Stimulated activated CD4-positive, alpha-beta T cell treated with anti-CD3 and anti-CD28 coated beads, Interleukin-1b, Interleukin-23, amount 100 ng/mL, for 1 hour (primary cell): Measurements from ENCODE around the gene NTMT1.
"Not testable (repeated sequence)": the region's sequence is repeated elsewhere in the genome, so short reads cannot be mapped to it uniquely, and the experiment has no call there.

Source experiments
- DNase-seq, 2 donors: peaks; one replicate each; pipeline ENCODE4 v3.0.0-alpha.2; 2020; ENCODE audit warnings: low read depth in 2 of 2

NTMT1 gene

GRCh38 chr9:129615407-129616285 lies 10.3 kb upstream of the NTMT1 start:
- no peak for DNase-seq

- DNase-seq, result no peak
Observed at GRCh38 chr9:129617167-129617566, 8.8 kb upstream of the NTMT1 start.

- DNase-seq, result no peak
Observed at GRCh38 chr9:129619787-129620668, 5.9 kb upstream of the NTMT1 start.

- DNase-seq, result no peak
Observed at GRCh38 chr9:129620669-129621295, 5.2 kb upstream of the NTMT1 start, which contains the start of gene C9orf50. TSS of gene C9orf50 (minus strand) at chr9:129621101. CDS start at chr9:129620574, 527 bp downstream.

GRCh38 chr9:129623331-129623730 lies 2.6 kb upstream of the NTMT1 start:
- no peak for DNase-seq

DNA sequence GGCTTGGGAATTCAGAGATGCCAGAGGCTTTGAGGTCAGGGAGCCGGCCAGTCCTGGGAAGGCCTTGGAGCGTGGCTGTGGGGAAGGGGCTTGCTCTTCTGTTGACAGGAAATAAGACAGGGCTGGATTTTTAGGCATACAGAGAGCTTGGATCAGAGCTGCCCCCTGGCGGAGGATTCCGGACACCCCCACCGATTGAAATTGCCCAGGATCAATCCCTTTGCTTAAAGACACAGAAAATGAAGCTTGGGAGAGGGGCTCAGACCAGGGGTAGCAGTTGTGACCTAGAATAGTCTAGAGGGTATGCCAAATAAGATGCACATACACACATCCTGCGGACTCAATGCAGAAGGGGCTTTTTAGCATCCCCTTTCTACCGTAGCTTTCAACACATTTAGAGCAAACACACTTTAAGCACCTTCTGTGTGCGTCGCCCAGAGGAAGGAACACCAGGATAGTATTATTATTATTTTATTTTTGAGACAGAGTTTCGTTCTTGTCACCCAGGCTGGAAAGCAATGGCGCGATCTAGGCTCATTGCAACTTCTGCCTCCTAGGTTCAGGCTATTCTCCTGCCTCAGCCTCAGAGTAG lies 1.7 kb upstream of the NTMT1 start:
- DNase-seq, result peak in 1 of 2 donors; percentile 59

- no peak for DNase-seq
Observed at GRCh38 chr9:129624947-129625346, 1.0 kb upstream of the NTMT1 start.

GRCh38 chr9:129626625-129627284 lies 792 bp downstream of the NTMT1 start:
- no peak for DNase-seq

DNA sequence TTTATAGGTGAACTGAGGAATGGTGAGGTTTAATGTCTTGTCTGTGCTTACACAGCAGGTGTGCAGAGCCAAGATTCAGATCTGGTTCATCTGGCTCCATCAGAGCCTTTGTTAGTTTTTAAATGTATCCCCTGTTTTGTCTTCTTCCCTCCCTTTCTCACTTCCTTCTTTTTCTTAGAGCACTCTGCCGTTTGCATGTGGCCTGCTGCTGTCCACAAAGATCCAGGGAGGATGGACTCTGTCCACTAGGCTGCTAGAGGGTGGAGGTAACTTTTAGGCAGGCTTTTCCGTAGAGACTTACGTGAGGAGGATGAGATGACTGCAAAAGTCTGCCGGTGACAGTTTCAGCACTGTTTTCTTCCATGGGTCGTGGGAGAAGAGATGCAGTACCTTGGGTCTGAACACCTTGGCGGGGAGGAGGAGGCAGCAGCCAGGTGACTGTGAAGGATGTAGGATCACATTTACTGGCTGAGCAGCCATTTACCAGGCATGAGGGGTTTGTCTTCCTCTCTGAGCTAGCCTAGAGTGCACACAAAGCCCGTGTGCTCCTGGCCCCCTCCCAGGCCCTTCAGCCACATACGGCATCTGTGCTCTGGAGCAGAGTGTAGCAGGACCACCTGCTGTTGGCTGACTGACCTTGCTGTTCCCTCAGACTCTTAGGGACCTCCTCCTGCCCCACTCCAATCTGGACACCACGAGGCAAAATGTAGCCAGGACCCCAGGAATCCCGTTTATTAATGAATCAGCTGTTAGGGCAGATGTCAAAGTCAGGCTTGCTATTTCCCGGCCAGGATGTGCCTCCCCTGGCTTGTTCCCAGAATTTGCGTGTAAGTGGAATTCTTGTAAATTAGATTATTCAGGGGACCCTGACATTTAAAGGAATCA lies 1.8 kb downstream of the NTMT1 start:
- no peak for DNase-seq

- DNase-seq, result no peak
Observed at GRCh38 chr9:129628709-129629108, 2.7 kb downstream of the NTMT1 start.

GRCh38 chr9:129629251-129629820 lies 3.4 kb downstream of the NTMT1 start:
- DNase-seq, result no peak

GRCh38 chr9:129630967-129631673 lies 5.2 kb downstream of the NTMT1 start:
- DNase-seq, result no peak

DNA sequence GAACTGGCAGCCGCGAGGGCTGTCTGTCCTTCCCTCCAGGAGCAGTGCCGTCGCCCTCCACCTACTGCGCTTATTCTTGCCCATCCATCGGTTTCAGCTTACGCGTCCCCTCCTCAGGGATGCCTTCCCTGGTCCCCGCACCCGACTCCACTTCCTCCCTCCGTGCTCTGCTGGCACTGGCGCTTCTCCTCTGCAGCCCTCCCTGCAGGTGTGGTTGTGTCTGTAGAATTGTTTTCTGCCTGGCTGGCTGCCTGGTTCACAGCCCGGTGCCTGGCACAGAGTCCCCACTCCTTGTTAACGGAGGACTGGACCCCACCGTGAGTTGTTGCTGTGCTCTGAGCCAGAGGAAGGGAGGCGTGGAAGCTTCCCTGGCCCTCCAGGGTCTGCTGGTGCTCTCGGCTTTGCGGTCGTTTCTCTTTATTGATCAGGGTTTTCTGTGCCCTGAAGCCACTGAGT lies 5.7 kb downstream of the NTMT1 start:
- no peak for DNase-seq

DNA sequence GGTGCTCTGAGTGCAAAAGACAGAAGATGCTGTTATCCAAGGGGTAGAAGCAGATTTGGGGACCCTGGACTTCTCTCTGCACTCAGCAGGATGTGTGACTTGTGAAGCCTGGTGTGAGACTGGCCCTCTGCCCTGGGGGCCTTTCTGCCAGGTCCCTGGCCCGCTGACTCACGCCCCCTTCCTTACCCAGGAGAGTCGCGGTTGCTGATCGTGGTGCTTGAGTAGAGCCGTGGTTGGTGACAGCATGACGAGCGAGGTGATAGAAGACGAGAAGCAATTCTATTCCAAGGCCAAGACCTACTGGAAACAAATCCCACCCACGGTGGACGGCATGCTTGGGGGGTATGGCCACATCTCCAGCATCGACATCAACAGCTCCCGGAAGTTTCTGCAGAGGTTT lies 6.5 kb downstream of the NTMT1 start:
- no peak for DNase-seq

DNA sequence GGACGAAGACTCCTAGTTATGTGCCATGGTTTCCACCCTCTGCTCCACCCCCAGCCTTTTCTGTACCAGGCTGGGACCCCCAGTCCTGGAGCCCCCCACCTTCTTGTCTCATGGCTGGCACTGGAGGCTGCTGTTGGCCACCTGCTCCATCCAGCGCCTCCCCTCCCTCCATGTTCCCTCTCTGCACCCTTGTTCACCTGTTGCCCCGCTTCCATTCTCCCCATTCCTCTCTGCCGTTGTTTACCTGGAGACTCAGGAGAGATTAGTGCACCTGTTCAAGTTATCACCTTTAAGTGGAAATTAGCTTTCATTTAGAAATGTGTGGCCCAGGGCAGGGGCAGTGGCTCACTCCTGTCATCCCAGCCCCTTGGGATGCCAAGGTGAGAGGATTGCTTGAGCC lies 7.2 kb downstream of the NTMT1 start:
- DNase-seq, result no peak

DNA sequence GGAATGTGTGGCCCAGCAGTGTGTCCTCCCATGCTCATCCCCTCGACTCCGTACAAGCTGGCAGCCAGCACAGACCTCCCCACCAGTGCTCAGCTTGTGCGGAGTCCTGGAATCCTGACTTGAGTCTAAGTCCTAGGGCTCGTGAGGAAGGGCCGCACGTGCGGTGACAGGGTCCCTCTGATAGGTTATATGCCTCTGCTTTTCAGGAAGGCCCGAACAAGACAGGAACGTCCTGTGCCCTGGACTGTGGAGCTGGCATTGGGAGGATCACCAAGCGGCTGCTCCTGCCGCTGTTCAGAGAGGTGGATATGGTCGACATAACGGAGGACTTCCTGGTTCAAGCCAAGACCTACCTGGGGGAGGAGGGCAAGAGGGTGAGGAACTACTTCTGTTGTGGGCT lies 7.9 kb downstream of the NTMT1 start:
- no peak for DNase-seq

DNA sequence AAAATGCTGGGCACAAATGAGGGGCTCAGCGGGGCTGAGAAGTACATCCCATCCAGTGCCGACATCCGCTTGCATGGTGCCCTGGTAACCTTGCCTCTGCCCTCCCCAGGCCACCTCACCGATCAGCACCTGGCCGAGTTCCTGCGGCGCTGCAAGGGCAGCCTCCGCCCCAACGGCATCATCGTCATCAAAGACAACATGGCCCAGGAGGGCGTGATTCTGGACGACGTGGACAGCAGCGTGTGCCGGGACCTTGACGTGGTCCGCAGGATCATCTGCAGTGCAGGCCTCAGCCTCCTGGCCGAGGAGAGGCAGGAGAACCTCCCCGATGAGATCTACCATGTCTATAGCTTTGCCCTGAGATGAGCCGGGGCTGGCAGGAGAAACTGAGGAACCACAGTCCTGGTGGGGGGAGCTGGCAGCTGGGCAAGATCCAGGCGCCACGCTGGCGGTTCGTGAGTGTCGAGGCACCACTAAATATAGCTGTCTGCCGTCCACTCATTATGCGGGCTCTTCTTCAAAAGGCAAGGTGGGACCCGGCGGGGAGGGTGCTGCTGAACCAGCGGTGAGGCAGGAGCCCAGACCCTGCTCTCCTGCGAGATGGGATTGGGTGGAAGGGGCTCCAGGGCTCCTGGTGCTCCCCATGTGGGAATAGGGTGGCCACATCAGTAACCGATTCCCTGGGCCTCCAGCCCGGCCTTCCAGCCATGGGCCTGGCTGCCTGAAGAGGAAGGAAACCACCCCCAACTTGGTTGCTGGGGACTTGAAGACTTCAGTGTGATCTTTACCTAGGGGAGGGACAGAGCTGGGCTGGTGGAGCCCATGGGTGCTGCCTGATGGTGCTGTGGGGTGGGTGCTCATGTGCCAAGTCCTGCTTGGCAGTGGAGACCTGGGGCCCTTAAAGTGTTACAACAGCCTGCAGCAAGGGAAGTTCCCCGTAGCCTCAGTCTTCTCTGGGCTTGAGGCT lies 9.4 kb downstream of the NTMT1 start:
- no peak for DNase-seq

GRCh38 chr9:129636343-129636742 lies 10.4 kb downstream of the NTMT1 start:
- DNase-seq, result not testable (repeated sequence)
